SU-DHL-6 (cell line): ENCODE measurements around the gene SLC8A2.

Source experiments
- H2AFZ ChIP-seq: fragments of 200-600 bp; sonication (generic); 2 replicates; pipeline ENCODE4 v1.6.1; 2014; ENCODE audit warnings: low read depth, mild to moderate bottlenecking, moderate library complexity, mixed read lengths, antibody characterized with exemption, low read length; ENCODE audit not compliant: severe bottlenecking
- H3F3A ChIP-seq: fragments of 200-600 bp; shearing (Covaris generic); 2 replicates; pipeline ENCODE4 v1.6.0; 2016; ENCODE audit warnings: antibody characterized with exemption, mild to moderate bottlenecking; ENCODE audit not compliant: insufficient read depth
- H3K27ac ChIP-seq: fragments of 200-600 bp; sonication (generic); 2 replicates; pipeline ENCODE4 v1.5.1; 2016; ENCODE audit warnings: low read depth, mild to moderate bottlenecking, low read length, moderate library complexity, mixed read lengths
- H3K27me3 ChIP-seq: fragments of 200-600 bp; sonication (generic), shearing (Covaris generic); 2 replicates; pipeline ENCODE4 v1.6.0; 2014; ENCODE audit warnings: mild to moderate bottlenecking, low read length
- H3K36me3 ChIP-seq: fragments of 200-600 bp; sonication (generic); 2 replicates; pipeline ENCODE4 v1.6.1; 2014; ENCODE audit warnings: mild to moderate bottlenecking, low read length, mixed read lengths
- H3K4me2 ChIP-seq: fragments of 300-600, 200-600 bp; shearing (Covaris generic), sonication (generic); 2 replicates; pipeline ENCODE4 v1.6.0; 2014; ENCODE audit warnings: low read length, low read depth, mild to moderate bottlenecking; ENCODE audit not compliant: poor library complexity, severe bottlenecking
- H3K4me3 ChIP-seq: fragments of 200-600 bp; sonication (generic); 2 replicates; pipeline ENCODE4 v1.5.1; 2014; ENCODE audit warnings: antibody characterized with exemption, low read length, mild to moderate bottlenecking, mixed read lengths; ENCODE audit not compliant: insufficient read depth, poor library complexity, severe bottlenecking
- H3K79me2 ChIP-seq: fragments of 200-600 bp; sonication (generic); 2 replicates; pipeline ENCODE4 v1.6.1; 2014; ENCODE audit warnings: mild to moderate bottlenecking, low read length, moderate library complexity; ENCODE audit not compliant: insufficient read depth
- H3K9ac ChIP-seq: fragments of 200-600 bp; sonication (generic); 2 replicates; pipeline ENCODE4 v1.7.0; 2014; ENCODE audit warnings: mild to moderate bottlenecking, low read length
- H3K9me2 ChIP-seq: fragments of 200-600 bp; sonication (generic); replicated peaks from 2 replicates; pipeline ENCODE4 v1.6.1; 2014; ENCODE audit warnings: low read length; ENCODE audit not compliant: insufficient read depth
- H3K9me3 ChIP-seq: fragments of 200-600 bp; sonication (generic); 2 replicates; pipeline ENCODE4 v1.6.1; 2014; ENCODE audit warnings: low read length, mixed read lengths; ENCODE audit not compliant: insufficient read depth
- H4K20me1 ChIP-seq: fragments of 200-600 bp; sonication (generic); 2 replicates; pipeline ENCODE4 v1.6.1; 2014; ENCODE audit warnings: low read depth, mild to moderate bottlenecking, antibody characterized with exemption, low read length, moderate library complexity, mixed read lengths
- EZH2phosphoT487 ChIP-seq: fragments of 200-600 bp; sonication (generic), shearing (Covaris generic); conservative IDR thresholded peaks from 2 replicates; pipeline ENCODE4 v1.6.1; 2018; ENCODE audit warnings: mild to moderate bottlenecking, antibody characterized with exemption, low read length, moderate library complexity, mixed read lengths
- TF ChIP-seq, protein P1 (sequence below): fragments of 200-600 bp; sonication (generic); IDR thresholded peaks from one replicate; pipeline ENCODE4 v1.5.1; 2017; ENCODE audit warnings: antibody characterized with exemption, mild to moderate bottlenecking, low read length, moderate library complexity; ENCODE audit not compliant: insufficient read depth, poor library complexity, severe bottlenecking

SLC8A2 gene

GRCh38 chr19:47471733-47472457, at the start of gene SLC8A2:
TSS of gene SLC8A2 (minus strand) at chr19:47471893. CDS start at chr19:47466403, 5,490 bp downstream.
- H3K27ac ChIP-seq = no peak within 1 kb of the TSS
- H3K4me2 ChIP-seq = no peak within 1 kb of the TSS
- H3K9me3 ChIP-seq = no peaks in the 10 kb centered on the region
- H2AFZ ChIP-seq = no peak within 1 kb of the TSS
- no peaks in the 10 kb centered on the region for H4K20me1 ChIP-seq
- H3K36me3 ChIP-seq = no peaks in the 10 kb centered on the region
- H3K79me2 ChIP-seq = no peaks in the 10 kb centered on the region
- H3K4me3 ChIP-seq = no peak within 1 kb of the TSS
- H3K27me3 ChIP-seq = no peaks in the 10 kb centered on the region
- no peaks in the 10 kb centered on the region for H3K9me2 ChIP-seq
- no peak for TF ChIP-seq EZH2phosphoT487
- TF ChIP-seq, protein P1, sequence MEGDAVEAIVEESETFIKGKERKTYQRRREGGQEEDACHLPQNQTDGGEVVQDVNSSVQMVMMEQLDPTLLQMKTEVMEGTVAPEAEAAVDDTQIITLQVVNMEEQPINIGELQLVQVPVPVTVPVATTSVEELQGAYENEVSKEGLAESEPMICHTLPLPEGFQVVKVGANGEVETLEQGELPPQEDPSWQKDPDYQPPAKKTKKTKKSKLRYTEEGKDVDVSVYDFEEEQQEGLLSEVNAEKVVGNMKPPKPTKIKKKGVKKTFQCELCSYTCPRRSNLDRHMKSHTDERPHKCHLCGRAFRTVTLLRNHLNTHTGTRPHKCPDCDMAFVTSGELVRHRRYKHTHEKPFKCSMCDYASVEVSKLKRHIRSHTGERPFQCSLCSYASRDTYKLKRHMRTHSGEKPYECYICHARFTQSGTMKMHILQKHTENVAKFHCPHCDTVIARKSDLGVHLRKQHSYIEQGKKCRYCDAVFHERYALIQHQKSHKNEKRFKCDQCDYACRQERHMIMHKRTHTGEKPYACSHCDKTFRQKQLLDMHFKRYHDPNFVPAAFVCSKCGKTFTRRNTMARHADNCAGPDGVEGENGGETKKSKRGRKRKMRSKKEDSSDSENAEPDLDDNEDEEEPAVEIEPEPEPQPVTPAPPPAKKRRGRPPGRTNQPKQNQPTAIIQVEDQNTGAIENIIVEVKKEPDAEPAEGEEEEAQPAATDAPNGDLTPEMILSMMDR = no peak
- no peak within 1 kb of the TSS for H3K9ac ChIP-seq
- no peaks in the 10 kb centered on the region for H3F3A ChIP-seq

- H3K4me2 ChIP-seq = no peak overlapping the region
- H3K79me2 ChIP-seq = no peaks in the 10 kb centered on the region
- H3K9me3 ChIP-seq = no peaks in the 10 kb centered on the region
- H4K20me1 ChIP-seq = no peaks in the 10 kb centered on the region
- no peak overlapping the region for H3K4me3 ChIP-seq
- no peaks in the 10 kb centered on the region for H3K9me2 ChIP-seq
- no peaks in the 10 kb centered on the region for H3K36me3 ChIP-seq
- H3K9ac ChIP-seq = no peak overlapping the region
- no peak overlapping the region for H3K27ac ChIP-seq
- TF ChIP-seq, protein P1 = no peak
- TF ChIP-seq EZH2phosphoT487 = no peak
- no peak overlapping the region for H2AFZ ChIP-seq
- H3F3A ChIP-seq = peaks cover 11% of the 10 kb centered on the region
- H3K27me3 ChIP-seq = no peaks in the 10 kb centered on the region
Observed at GRCh38 chr19:47520839-47521238, 49.1 kb upstream of the SLC8A2 start.

DNA sequence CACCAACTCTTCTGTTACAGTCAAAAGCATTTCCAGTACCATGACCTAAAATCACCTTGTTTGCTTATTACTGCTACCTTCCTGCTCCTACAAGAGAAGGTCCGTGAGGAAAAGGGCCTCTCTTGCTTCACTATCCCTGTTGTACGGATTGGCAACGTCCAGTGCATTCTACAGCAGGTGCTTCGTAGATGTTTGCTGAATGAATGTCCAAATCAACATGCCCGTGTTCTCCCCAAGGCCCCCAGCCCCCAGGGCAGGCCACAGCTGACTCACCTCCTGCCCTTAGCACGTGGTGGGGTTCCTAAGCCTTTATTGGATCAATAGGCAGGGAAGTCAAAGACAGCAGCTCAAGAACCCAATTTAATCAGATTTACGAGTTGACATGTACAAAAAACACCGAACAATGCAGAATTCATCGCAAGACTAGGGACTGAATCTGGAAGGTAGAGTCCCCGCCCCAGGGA, 48.7 kb upstream of the SLC8A2 start:
- no peak overlapping the region for H2AFZ ChIP-seq
- no peak overlapping the region for H3K4me2 ChIP-seq
- no peaks in the 10 kb centered on the region for H3K27me3 ChIP-seq

More for the DNA sequence above, 48.7 kb upstream of the SLC8A2 start:
- no peak overlapping the region for H3K27ac ChIP-seq
- no peaks in the 10 kb centered on the region for H3K9me2 ChIP-seq
- no peaks in the 10 kb centered on the region for H4K20me1 ChIP-seq
- H3K9ac ChIP-seq = no peak overlapping the region
- H3K9me3 ChIP-seq = no peaks in the 10 kb centered on the region
- H3F3A ChIP-seq = peaks cover 11% of the 10 kb centered on the region
- TF ChIP-seq, protein P1 = no peak
- no peak for TF ChIP-seq EZH2phosphoT487
- H3K79me2 ChIP-seq = no peaks in the 10 kb centered on the region
- no peak overlapping the region for H3K4me3 ChIP-seq
- no peaks in the 10 kb centered on the region for H3K36me3 ChIP-seq
